Stomach (tissue), 9 donors: Measurements from ENCODE around the gene E2F2. TPM values are rescaled to one million over a fixed set of nuclear protein-coding genes. Genes with fewer than 3 reads are reported as not detected.
"Not testable (repeated sequence)": the region's sequence is repeated elsewhere in the genome, so short reads cannot be mapped to it uniquely, and the experiment has no call there.

Experiments used
- DNase-seq, 2 donors: peaks; one replicate each; pipeline versions ENCODE4 v3.0.0 to v3.0.0-alpha.2; 2013 to 2019
- H3K27ac ChIP-seq, 5 donors: fragments of 200-600 bp in 4 of 5; sonication (generic) in 4 of 5; one replicate each; pipeline ENCODE4 v1.5.1; 2013 to 2019; ENCODE audit warnings: mild to moderate bottlenecking in 1 of 5, moderate library complexity in 1 of 5
- H3K27me3 ChIP-seq, 3 donors: fragments of 200-600 bp; sonication (generic); one replicate each; pipeline ENCODE4 v1.5.1; 2017 to 2019; ENCODE audit warnings: mixed run types in 1 of 3
- H3K36me3 ChIP-seq, 4 donors: fragments of 200-600 bp; sonication (generic); 1 replicate in 3 of 4; 2 replicates in 1 of 4; pipeline ENCODE4 v1.5.1; 2016 to 2019
- H3K4me1 ChIP-seq, 4 donors: fragments of 200-600 bp; sonication (generic); one replicate each; pipeline ENCODE4 v1.5.1; 2016 to 2019
- H3K4me3 ChIP-seq, 4 donors: fragments of 200-600 bp; sonication (generic) in 3 of 4; one replicate each; pipeline ENCODE4 v1.5.1; 2016 to 2019; ENCODE audit warnings: mild to moderate bottlenecking in 1 of 4
- H3K9me3 ChIP-seq, 4 donors: fragments of 200-600 bp; sonication (generic); one replicate each; pipeline ENCODE4 v1.5.1; 2016 to 2019
- CTCF ChIP-seq, 7 experiments: fragments of 450-650 bp in 4 of 7; fragments of 200-600 bp in 3 of 7; sonication (generic) in 3 of 7; IDR thresholded peaks; one replicate each; pipeline ENCODE4 v1.5.1; 2016 to 2019; ENCODE audit warnings: antibody characterized with exemption in 7 of 7, control low read depth in 2 of 7, mild to moderate bottlenecking in 1 of 7
- EP300 ChIP-seq: sonication (generic); formaldehyde crosslinking; IDR thresholded peaks from one replicate; pipeline ENCODE4 v1.6.1; 2017; ENCODE audit warnings: antibody characterized with exemption
- POLR2A ChIP-seq, 4 donors: fragments of 450-650 bp; IDR thresholded peaks; one replicate each; pipeline ENCODE4 v1.6.1; 2016; ENCODE audit warnings: antibody characterized with exemption in 4 of 4, control low read depth in 2 of 4, mild to moderate bottlenecking in 1 of 4, moderate library complexity in 1 of 4
- POLR2AphosphoS5 ChIP-seq, 3 donors: sonication (generic); formaldehyde crosslinking; IDR thresholded peaks; one replicate each; pipeline ENCODE4 v1.6.1; 2016; ENCODE audit warnings: antibody characterized with exemption in 3 of 3
- WGBS, 5 donors: extraction: QIAGEN DNeasy Blood & Tissue Kit in 3 of 5; methylation state at CpG; one replicate each; pipeline versions ENCODE4 v1.1.5 to v1.1.7; 2013 to 2018; 5-methylcytosine and 5-hydroxymethylcytosine counted together
- intact Hi-C: fragments of 100-400 bp; cut with DNase I; formaldehyde crosslinking; loops from one replicate; pipeline ENCODE4 v1.15.1; 2023; ENCODE audit warnings: low total_unique reads
- polyA plus RNA-seq, 3 donors: library from polyadenylated mRNA; stranded (reverse); fragments of 200-250 nt; gene quantifications; one replicate each; pipeline ENCODE4 v1.2.3, GENCODE V29; 2013
- total RNA-seq, 5 donors: library from RNA; depleted of rRNA; stranded (reverse); fragments of >200 nt; gene quantifications; one replicate each; pipeline versions ENCODE4 v1.1.0 to v1.2.3, GENCODE V29; 2014 to 2016
- donor health status: healthy with polysubstance abuse.
- donor health status: Bipolar disorder and iron deficiency.
- donor health status: healthy.

Gene E2F2
- total and polyA plus RNA-seq, 8 donors = 0.58 to 27.8 (median 2.5) TPM

DNA sequence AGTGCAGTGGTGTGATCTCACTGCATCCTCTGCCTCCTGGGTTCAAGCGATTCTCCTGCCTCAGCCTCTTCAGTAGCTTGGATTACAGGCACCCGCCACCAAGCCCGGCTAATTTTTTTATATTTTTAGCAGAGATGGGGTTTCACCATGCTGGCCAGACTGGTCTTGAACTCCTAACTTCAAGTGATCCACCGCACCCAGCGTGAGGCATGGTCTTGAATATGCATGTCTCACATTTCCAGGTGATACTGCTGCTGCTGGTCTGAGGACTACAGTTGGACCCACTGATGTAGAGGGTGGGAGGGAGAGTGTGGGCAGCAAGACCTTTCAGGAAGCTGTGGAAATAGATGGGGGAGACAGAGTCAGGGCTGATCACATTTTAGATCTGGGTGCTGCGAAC is 25.2 kb downstream of the E2F2 start:
- no peak for TF ChIP-seq CTCF (IDR thresholded peaks at IDR 0.05)
- TF ChIP-seq EP300 = no peak
- no peak for TF ChIP-seq POLR2AphosphoS5 (IDR thresholded peaks at IDR 0.05)
- TF ChIP-seq POLR2A (IDR thresholded peaks at IDR 0.05) = no peak
- intact Hi-C loops = no loop called here
- Histone ChIP-seq H3K27me3 (peaks cover 0 to 4% (median 0%) of the 10 kb centered on the region in 3 donors), H3K9me3 (no peaks in the 10 kb centered on the region), H3K36me3 (peaks cover 0 to 22% (median 0%) of the 10 kb centered on the region in 4 donors), H3K4me1 (no peaks in the 10 kb centered on the region), H3K4me3 (no peak overlapping the region), H3K27ac (no peak overlapping the region)
- WGBS, 5 donors = 92 to 98% (median 95%) methylated on average over 6 of the region's 6 CpGs
- no peak for DNase-seq

- H3K27ac ChIP-seq, H3K4me3 ChIP-seq, H3K4me1 ChIP-seq, DNase-seq, H3K9me3 ChIP-seq, H3K27me3 ChIP-seq, intact Hi-C loops: not testable (repeated sequence)
- H3K36me3 ChIP-seq = peaks cover 0 to 12% (median 0%) of the 10 kb centered on the region in 4 donors
- 70 to 88% (median 77%) methylated on average over 5 to 19 of the region's 24 CpGs for WGBS, 5 donors
These were observed 26.9 kb downstream of the E2F2 start for GRCh38 chr1:23504156-23504555.

- WGBS, 5 donors = 54 to 91% (median 61%) methylated on average over 2 to 6 of the region's 6 CpGs
- intact Hi-C loops = no loop called here
- TF ChIP-seq POLR2A (IDR thresholded peaks at IDR 0.05) (no peak), POLR2AphosphoS5 (IDR thresholded peaks at IDR 0.05) (no peak), EP300 (no peak), CTCF (IDR thresholded peaks at IDR 0.05) (no peak)
These were observed 28.1 kb downstream of the E2F2 start for GRCh38 chr1:23502951-23503350.

GRCh38 chr1:23500466-23500865 is 30.6 kb downstream of the E2F2 start:
- no peak overlapping the region for H3K27ac ChIP-seq
- H3K4me1 ChIP-seq = peaks cover 0 to 8% (median 3%) of the 10 kb centered on the region in 4 donors
- peaks cover 0 to 4% (median 0%) of the 10 kb centered on the region in 3 donors for H3K27me3 ChIP-seq
- intact Hi-C loops = no loop called here
- H3K4me3 ChIP-seq = no peak overlapping the region
- WGBS, 5 donors = 34 to 46% (median 45%) methylated on average over 2 of the region's 2 CpGs
- H3K9me3 ChIP-seq = no peaks in the 10 kb centered on the region
- no peak for DNase-seq
- TF ChIP-seq CTCF (IDR thresholded peaks at IDR 0.05) = no peak
- TF ChIP-seq EP300 = no peak
- TF ChIP-seq POLR2AphosphoS5 (IDR thresholded peaks at IDR 0.05) = no peak
- TF ChIP-seq POLR2A (IDR thresholded peaks at IDR 0.05) = no peak
- H3K36me3 ChIP-seq = no peaks in the 10 kb centered on the region

More at GRCh38 chr1:23502951-23503350, 28.1 kb downstream of the E2F2 start:
- no peak overlapping the region for H3K4me3 ChIP-seq
- no peaks in the 10 kb centered on the region for H3K9me3 ChIP-seq
- H3K27me3 ChIP-seq = peaks cover 0 to 4% (median 0%) of the 10 kb centered on the region in 3 donors
- no peak overlapping the region for H3K27ac ChIP-seq
- H3K36me3 ChIP-seq = no peaks in the 10 kb centered on the region
- no peaks in the 10 kb centered on the region for H3K4me1 ChIP-seq
- no peak for DNase-seq

GRCh38 chr1:23497777-23498439 is 33.1 kb downstream of the E2F2 start:
- H3K4me1 ChIP-seq = peaks cover 0 to 8% (median 3%) of the 10 kb centered on the region in 4 donors
- H3K36me3 ChIP-seq = no peaks in the 10 kb centered on the region
- H3K4me3 ChIP-seq = no peak overlapping the region
- TF ChIP-seq CTCF (IDR thresholded peaks at IDR 0.05) (no peak), POLR2A (IDR thresholded peaks at IDR 0.05) (no peak), EP300 (no peak), POLR2AphosphoS5 (IDR thresholded peaks at IDR 0.05) (no peak)
- no peaks in the 10 kb centered on the region for H3K27me3 ChIP-seq
- no peaks in the 10 kb centered on the region for H3K9me3 ChIP-seq
- DNase-seq = no peak
- intact Hi-C loops = loop anchor here (5.0 kb wide), 1 partner anchor 139 kb away; no protein-coding TSS in a partner anchor
- WGBS, 5 donors = 75 to 82% (median 80%) methylated on average over 3 of the region's 3 CpGs
- H3K27ac ChIP-seq = no peak overlapping the region
